ENCODE measurements around the gene KCNE4.
"Not testable (repeated sequence)": the region's sequence is repeated elsewhere in the genome, so short reads cannot be mapped to it uniquely, and the experiment has no call there.

Gene KCNE4

DNA sequence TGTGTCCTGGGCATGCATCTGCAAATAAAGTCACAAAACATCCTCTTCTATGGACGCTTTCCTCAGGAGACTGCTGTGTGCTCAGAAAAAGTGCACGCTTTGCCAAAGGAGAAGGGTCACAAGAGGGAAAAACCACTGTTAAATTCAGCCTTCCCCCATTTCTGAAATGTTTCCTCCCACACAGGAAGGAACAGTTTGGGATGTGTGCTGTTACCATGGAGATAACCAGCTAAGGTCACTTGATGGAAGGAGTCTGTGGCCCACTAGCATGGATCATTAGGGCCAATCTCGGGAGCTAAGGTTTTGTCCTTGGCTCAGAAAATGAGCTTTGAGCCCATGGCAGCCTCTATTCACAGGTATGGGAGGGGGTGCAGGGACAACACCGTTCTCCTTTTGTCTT is 5.6 kb downstream of the KCNE4 start:
- no peak for DNase-seq (ENCODE audit: low spot score)

DNA sequence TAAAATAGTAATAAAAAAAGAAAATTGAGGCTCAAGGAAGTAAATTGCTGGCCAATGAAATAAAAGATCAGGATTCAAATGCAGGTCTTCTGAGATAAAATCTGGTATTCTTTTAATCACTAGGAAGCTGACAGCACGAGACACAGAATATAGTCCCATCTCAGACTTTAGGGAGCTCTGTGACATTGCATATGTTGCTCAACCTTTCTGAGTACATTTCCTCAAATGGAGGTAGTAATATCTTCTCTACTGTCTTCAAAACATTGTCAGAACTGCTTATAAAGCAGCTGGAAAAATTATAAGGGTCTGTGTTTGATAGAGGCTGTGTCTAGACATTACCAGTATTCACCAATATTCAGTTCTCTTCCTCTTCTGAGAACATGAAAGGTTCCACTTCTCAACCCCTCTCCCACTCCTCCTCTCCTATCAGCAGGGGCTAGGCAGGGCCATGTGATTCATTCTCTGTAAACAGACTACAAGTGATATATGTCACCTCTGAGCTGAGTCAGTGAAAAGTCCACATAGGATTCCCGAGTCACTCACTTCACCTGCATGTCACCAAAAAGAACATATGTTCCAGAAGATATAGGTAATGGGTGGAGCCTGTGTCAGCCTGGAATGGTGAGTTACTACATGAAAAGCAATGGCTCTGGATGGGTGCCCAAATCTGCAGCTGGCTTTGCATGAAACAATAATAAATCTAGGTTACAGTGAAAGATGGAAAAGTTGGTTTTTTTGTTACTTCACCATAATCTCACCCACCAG is 7.1 kb downstream of the KCNE4 start:
- no peak for DNase-seq (ENCODE audit: low spot score)

DNA sequence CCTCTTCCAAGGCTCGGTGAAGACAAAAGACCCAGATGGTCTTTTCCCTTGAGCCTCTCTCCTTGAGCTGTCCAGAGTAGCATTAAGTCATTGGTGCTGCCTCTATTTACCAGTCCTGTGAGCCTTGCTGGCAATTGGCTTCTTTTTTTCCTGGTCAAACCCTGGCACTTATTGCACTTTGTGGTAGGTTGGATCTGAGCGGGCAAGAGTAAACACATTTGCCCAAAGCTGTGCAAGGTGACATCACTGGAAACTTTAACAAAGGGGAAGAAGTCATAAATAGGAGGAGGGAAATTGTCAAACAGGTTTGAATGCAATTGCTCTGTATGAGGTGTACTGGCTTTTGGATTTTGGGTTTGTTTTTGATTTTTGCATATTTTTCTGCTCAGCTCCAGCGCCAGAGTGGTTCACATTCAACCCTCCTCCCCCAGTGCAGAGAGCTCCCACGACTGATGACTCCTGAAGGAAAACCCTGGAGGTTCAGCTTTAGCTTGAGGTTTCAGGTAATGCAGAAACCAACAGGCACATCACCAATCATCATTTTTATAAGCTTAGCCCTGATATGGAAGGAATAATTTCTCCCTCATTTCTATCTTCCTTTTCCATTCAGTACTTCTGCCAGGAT is 8.3 kb downstream of the KCNE4 start:
- no peak for DNase-seq (ENCODE audit: low spot score)

DNA sequence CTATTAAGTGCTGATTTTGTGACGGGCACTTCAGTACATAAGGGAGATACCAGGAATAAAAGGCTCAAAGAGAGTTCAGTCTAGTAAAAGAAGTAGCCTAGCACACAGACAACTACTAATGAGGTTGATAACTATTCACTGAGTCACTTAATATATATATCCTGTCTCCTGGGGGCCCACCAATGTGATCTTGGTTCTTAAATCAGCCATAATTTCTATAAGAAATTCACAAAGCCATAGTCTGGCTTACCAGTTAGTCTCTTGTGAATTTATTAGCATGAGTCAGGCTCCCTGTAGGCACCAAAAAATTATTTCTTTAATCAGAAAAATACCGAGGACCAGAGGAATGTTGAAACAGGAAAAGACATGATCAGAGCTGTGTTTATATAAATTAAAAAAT is 10.4 kb downstream of the KCNE4 start:
- no peak for DNase-seq (ENCODE audit: low spot score)

DNA sequence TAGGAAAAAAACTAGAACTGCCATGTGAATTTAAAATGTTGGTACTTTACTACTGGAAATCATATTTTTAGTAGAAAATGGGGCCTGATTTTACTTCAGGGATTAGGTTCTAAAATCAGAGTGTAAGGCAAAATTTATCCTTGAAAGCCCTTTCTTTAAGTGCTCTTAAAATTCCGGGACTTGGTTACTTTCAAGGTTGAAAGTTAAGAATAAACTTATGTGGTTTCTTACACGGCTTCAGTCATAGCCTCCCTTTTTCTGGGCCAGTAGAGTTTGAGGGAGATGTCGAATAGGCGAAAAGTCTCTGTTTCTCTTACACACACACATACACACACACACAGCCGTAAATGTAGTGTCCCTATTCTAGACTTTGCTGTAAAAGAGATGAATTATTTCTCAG is 13.1 kb downstream of the KCNE4 start:
- DNase-seq (ENCODE audit: low spot score) = no peak

DNA sequence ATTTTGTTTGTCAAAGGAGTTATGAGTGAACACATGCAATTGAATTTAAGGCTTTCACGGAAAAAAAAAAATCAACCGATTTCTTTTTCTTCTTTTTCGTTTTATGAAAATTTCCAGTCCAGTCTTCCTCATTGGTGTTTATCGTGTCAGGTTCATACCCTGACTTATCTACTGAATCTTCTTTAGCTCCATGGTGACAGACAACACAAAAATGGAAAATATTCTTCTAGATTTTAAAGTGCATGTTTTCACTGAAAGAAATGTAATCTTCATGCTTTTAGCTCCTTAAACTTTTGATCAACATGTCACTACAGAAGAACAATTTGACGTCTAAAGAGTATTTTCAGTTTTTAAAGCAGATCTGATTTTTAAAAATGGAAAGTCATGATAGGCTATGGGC is 14.7 kb downstream of the KCNE4 start:
- DNase-seq (ENCODE audit: low spot score) = no peak

DNA sequence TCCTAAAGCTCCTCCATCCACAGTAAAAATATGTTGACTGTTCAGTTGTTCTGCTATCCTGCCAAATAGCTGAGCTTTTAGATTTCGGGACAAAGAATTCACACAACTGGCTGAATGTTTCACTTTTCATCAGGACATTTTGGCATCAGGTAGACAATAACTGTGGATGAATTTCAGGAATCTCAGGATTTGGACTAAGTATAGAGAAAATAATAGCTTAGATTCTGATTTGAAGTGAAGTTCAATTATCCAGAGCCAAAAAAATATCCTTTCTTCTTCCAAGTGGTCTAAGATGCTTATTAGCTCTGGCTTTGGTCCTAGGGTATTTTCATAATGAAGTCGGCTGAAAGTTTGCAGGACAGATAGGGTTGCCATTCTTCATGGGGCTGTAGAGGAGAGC is 16.1 kb downstream of the KCNE4 start:
- no peak for DNase-seq (ENCODE audit: low spot score)

DNA sequence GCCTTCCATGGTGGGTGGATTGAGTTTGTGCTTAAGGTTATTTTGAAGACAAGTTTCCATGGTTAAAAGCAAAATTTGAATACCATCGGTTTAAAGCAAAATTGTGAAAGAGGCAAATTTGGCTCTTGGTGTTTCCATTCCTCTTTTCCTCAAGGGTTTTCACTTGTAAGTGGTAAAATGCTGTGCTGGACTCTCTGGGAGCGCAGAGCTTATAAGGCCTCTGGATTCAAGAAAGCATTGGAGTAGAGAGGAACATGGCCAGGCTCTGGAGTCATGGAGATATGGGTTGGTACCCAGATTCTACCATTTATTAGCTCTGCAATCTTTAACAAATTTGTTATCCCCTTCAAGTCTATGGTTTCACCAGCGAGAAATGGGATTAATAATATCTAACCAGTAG is 17.5 kb downstream of the KCNE4 start:
- no peak for DNase-seq (ENCODE audit: low spot score)

DNA sequence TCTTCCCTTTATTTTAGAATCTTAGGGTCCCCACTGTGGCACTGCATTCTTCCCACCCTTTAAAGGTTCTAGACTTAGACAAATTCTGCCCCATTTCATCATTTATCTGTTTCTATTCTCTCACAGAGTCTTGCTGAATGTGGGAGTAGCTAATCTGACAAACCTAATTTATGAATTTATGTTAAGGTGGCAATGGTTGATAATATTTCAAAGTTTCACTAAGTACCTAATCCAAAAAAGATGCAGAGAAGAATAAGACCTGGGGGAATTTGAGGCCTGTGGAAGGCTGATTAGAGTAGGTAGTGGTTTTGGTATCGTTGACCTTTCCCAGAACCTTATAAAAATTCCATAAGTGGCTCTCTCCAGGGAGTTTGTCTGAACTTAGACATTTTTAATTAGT is 18.0 kb downstream of the KCNE4 start:
- no peak for DNase-seq (ENCODE audit: low spot score)

DNA sequence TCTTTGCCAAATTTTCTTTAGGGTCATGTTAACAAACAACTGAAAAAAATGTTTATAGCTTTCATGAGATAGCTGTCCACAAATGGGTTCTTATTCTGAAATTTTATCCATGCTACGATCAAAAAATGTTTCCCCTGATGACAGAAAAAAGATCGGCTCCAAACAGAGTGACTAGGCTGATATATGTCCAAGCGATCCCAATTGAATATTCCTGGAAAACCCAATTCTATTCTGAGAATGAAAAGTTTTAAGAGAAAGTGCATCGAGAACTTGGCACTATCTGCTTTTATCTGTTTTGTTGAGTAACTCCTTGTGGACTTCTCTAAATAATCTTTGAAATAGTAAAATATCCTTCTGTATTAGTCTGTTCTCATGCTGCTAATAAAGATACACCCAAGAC is 19.1 kb downstream of the KCNE4 start:
- DNase-seq (ENCODE audit: low spot score) = no peak

DNA sequence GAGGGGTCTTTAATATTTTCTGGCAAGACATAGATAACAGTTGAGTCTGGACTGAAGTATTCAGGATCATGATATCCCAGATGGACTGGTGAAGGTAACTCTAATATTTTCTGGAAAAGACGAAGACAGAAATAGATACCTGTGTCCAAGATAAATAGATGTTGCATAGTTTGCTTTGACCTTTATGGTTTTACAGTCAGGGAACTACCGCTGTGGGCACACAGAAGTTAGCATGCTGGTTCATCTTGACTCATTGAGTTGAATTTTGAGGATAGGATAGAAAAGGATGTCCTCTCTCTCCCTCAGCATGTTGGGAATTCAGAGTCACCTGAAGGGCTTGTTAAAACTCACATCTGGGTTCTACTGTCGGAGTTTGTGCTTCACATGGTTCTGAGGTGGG is 20.8 kb downstream of the KCNE4 start:
- DNase-seq (ENCODE audit: low spot score) = no peak

DNA sequence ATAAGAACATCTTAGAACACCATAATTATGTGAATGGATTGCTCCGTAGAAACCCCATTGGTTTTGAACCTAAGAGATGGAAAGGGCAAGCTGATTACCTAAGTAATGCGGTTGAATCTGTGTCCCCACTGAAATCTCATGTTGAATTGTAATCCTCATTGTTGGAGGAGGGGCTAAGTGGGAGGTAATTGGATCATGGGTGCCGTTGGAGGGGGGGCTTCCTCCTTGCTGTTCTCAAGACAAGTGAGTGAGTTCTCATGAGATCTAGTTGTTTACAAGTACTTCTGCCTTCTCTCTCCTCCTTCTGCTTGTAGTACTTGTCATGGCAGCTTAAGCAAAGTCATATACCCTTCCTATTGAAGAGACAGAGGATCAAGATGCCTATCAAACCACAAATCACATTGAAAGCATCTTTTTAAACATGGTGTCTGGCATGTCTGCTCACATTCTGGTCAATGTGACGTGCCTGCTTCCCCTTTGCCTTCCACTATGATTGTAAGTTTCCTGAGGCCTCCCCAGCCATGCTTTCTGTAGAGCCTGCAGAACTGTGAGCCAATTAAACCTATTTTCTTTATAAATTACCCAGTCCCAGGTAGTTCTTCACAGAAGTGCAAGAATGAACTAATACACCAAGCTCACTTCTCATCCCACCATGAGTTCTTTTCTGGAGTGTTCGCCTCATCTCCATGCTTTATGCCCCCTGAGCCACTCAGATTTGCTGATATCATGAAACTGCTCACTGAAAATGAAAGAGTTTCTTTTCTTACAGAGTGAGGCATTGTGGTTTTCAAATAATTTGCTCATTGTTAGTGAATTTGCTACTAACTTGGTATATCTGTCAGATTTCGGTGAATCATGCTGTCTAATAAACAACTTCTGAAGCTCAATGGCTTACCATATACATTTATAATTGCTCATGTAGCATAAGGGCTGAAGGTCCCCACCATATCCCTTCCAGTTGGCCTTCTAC is 23.6 kb downstream of the KCNE4 start:
- DNase-seq (ENCODE audit: low spot score) = no peak

DNA sequence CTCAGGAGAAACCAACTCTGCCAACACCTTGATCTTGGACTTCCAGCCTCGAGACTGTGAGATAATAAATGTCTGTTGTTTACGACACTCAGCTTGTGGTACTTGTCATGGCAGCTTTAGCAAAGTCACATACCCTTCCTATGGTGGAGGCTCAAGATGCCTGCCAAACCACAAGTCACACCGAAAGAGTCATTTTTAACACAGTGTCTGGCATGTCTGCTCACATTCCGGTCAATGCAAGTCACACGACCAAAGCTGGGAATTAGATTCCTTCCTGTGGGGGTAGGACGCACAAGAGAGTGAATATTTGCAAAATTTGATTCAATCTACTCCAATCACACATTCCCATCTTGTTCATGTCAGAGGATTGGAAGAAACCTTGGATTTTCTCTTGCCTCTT is 24.6 kb downstream of the KCNE4 start:
- DNase-seq (ENCODE audit: low spot score) = no peak

DNA sequence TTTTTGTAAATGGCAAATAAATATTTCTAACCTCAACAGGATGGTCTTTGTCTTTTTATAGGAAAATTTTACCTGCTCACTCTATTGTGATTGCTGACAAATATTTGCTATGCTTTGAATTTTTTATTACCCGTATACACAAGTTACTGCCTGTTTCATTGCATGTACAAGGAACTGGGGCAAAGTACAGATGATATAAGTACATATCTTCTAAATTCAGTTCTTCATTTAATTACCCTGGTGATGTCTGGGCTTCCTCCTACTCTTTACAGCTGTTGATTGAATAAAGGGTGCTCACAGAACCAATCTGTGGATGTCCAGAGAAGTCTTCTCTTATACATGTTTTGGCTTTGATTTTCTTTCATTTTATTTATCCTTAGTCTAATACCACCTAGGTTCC is 26.5 kb downstream of the KCNE4 start:
- no peak for DNase-seq (ENCODE audit: low spot score)

DNA sequence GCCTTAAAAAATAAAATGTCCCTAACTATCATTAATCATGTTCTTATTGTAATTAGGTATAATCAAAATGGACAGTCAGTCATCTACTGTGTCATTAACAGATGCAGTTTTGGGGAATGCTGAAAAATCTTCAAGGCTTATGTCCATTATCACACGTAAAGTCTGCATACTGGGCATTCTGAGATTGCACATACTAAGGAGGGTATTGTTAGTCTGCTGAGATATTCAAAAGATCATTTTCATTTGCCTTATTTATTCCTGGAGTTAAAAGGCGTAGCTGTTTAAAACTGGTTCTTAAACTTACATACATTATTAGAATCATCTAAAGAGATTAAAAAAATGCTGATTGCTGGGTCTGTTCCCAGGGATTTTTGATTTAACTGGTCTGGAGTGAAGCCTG is 27.4 kb downstream of the KCNE4 start:
- DNase-seq (ENCODE audit: low spot score) = no peak

DNA sequence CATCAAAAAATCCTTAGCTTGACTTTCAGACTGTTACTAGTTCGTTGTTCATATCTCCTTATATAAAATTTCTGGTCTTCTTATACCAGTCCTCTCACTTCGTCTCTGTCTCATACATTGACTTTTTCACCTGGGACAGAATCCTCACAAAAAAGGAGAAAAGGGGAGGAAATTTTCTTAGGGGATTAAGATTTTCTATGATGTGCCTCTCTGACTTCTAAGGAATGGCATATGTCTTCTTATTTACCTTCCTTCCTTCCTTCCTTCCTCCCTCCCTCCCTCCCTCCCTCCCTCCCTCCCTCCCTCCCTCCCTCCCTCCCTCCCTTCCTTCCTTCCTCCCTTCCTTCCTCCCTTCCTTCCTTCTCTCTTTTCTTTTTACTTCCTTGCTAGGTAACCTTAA is 27.9 kb downstream of the KCNE4 start:
- DNase-seq (ENCODE audit: low spot score) = no peak

DNA sequence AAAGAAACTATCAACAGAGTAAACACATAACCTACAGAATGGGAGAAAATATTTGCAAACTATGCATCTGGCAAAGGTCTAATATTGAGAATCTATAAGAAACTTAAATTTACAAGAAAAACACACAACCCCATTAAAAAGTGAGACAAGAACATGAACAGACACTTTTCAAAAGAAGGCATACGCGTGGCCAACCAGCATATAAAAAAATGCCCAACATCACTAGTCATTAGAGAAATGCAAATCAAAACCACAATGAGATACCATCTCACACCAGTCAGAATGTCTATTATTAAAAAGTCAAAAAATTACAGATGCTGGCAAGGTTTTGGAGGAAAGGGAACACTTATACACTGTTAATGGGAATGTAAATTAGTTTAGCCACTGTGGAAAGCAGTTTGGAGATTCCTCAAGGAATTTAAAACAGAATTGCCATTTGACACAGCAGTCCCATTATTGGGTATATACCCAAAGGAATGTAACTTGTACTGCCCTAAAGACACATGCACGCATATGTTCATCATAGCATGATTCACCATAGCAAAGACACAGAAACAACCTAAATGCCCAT is 28.9 kb downstream of the KCNE4 start:
- DNase-seq (ENCODE audit: low spot score) = not testable (repeated sequence)

DNA sequence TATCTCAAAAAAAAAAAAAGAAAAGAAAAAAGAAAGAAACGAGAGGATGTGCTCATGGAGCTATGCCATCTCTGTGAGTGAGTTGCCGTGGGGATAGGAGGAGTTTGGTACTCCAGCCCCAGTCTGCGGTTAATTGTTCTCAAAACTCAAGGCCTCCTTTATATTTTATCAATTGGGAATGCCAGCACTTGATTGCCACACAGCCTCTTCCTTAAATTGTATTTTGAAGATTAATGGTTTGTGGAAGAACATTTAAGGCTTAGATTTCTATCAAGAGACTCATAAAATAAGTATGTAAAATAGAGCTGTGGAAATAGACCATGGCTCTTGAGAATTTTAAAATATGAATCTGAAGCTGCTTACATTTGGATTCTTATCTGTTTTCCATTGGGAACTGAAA is 29.8 kb downstream of the KCNE4 start:
- DNase-seq (ENCODE audit: low spot score) = no peak

DNA sequence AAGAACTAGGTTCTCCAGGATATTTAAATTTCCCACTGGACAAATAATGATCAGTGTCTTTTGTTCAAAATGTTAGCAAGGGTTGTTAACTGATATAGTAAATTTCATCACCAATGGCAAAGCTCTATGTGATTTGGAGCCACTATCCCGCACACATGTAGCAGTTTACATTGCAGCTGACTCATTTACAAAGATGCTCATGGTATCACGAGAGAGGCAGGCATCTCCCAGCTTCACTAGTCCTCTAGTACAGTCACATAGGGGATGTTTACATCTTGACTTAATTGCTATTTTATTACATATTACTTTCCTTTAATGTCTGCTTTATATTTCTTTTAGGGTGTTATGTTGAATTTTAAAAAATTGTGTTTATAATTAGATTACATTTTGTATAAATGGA is 30.7 kb downstream of the KCNE4 start:
- DNase-seq (ENCODE audit: low spot score) = no peak

DNA sequence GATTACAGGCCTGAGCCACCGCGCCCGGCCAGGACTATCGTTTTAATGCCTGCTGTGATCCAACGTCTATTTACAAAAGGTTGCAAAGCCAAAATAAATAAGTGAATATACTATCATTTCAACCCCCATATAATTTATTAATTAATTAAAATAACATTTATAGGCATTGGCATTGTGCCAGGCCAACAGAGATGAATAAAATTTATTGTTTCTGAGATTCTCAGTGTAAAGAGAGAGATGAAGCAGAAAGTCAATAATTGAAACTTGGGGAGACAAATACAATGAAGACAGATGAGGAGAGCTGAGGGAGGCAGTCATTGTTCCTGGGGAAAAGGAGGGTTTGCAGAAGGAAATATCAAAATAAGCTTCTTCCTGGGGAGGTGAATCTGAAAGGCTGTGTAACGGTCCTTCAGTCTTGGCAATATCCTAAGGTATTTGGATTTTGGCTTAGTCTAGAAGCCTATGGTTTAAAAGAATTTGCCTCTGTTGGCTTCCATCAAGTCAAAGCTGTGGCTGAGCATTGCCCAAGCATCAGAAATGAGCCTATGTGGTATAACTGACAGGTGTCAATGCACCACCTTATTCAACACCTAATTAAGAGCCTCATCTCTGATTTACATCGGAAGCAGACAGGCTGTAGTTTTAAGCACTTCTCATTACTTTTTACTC is 31.5 kb downstream of the KCNE4 start:
- no peak for DNase-seq (ENCODE audit: low spot score)

DNA sequence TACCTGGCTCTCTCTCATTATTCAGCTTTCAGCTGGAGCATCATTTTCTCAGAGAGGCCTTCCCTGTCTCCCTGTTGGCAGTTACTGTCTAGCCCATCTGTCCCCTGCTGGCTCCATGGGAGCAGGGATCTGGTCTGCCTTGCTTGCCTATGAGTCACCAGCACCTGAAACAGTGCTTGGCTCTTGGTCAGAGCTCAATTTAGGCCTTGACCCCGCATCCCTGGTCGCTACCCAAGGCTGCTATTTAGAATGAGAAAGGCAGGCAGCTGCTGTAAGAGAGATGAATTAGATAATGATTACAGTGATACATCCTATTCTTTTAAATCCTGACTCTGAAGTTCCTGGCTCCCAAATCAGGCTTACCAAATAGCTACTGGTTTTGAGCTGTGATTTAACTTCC is 32.9 kb downstream of the KCNE4 start:
- DNase-seq (ENCODE audit: low spot score) = no peak

DNA sequence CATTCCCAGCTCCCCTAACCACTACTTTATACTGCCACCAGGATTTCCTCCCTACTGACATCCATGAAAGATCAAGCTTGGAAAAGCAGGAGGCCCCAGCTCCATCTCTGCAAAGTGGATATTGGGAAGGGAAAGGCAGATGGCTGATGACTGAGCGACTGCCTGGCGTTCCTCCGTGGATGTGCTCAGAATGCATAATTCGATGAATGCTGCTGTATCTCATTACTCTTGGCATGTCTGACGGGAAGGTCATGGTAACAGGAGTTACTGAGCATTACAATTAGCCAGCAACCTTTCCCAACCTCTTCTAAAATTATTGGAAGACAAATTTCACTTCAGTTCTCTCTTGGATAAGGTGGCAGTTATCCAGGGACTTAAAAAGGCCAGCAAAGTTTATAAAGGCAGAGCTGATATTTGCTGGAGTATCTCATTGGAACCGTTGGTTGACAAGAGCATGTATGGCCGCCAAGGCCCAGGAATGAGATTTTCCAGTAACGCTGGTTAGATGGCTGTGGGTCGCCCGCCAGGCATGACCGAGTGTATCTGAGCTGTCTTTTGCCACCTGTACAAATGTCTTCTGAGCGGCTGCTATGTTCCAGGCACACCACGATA is 34.5 kb downstream of the KCNE4 start:
- no peak for DNase-seq (ENCODE audit: low spot score)
